GM20000 (cell line): ENCODE data around the gene MDGA2.

Source experiments
- DNase-seq: peaks from one replicate; pipeline ENCODE4 v3.0.0; 2012; ENCODE audit warnings: low spot score
- TF ChIP-seq, protein P1 (sequence below): IDR thresholded peaks from 2 replicates; pipeline ENCODE4 v1.5.1; 2012; ENCODE audit warnings: mild to moderate bottlenecking, control low read depth; ENCODE audit errors: extremely low read depth, missing control alignments

The MDGA2 gene

DNA sequence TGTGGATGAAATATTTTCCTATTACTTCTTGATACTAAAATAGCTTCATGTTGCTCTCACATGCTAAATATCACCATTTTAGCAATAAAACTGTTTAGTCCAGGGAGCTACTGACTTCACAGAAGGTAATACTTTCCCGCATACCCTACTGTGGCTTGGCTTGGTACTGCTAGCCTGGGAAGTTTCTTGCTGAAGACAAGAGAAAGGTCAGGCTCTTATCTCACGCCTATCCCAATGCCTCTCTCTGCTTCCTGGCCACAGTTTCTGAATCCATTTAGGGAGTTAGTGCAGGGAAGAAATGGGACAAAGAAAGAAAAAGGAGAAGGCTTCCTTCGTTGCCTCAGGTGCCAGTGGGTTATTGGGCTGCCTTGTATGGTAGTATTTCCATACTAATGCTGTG, 228.3 kb downstream of the MDGA2 start:
- no peak for DNase-seq
- TF ChIP-seq, protein P1, sequence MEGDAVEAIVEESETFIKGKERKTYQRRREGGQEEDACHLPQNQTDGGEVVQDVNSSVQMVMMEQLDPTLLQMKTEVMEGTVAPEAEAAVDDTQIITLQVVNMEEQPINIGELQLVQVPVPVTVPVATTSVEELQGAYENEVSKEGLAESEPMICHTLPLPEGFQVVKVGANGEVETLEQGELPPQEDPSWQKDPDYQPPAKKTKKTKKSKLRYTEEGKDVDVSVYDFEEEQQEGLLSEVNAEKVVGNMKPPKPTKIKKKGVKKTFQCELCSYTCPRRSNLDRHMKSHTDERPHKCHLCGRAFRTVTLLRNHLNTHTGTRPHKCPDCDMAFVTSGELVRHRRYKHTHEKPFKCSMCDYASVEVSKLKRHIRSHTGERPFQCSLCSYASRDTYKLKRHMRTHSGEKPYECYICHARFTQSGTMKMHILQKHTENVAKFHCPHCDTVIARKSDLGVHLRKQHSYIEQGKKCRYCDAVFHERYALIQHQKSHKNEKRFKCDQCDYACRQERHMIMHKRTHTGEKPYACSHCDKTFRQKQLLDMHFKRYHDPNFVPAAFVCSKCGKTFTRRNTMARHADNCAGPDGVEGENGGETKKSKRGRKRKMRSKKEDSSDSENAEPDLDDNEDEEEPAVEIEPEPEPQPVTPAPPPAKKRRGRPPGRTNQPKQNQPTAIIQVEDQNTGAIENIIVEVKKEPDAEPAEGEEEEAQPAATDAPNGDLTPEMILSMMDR: no peak

DNA sequence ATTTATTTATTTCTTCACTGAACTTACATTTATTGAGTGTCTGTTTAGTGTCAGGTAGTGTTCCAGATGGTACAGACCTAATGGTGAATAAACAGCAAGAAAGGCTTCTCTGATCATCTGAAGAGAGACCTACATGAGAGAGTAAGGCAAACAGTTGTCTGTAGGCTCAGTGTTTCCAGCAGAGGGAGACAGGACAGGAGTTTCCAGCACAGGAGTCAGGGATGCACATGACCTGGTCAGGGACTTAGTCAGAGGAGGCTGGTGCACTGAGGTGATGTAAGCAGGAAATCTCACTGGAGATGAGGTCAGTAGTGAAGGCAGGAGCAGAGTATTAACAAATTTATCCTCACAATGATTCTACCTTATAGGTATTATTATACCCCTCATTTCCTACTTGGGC, 233.2 kb downstream of the MDGA2 start:
- DNase-seq: no peak
- TF ChIP-seq, protein P1: no peak

DNA sequence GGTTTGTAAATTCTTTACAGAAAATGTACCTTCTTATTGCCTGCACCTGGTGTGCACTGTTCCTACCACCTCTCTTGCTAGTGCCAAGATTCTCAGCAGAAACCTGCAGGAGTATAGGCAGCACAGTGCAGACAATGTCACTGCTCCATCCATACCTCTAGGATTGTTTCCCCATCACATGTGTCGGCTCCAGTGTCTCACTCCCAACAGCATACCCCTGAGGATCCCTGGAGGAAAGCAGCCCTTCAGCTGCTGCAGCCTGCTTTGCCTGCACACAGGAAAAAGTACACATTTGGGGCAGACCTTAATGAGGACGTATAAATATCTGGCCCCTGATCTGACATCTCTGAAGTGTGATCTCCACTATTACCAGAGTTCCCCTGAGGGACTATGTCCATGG, 235.5 kb downstream of the MDGA2 start:
- TF ChIP-seq, protein P1: no peak
- DNase-seq: no peak

- no peak for DNase-seq
These were observed 236.7 kb downstream of the MDGA2 start for GRCh38 chr14:47438650-47439140.

DNA sequence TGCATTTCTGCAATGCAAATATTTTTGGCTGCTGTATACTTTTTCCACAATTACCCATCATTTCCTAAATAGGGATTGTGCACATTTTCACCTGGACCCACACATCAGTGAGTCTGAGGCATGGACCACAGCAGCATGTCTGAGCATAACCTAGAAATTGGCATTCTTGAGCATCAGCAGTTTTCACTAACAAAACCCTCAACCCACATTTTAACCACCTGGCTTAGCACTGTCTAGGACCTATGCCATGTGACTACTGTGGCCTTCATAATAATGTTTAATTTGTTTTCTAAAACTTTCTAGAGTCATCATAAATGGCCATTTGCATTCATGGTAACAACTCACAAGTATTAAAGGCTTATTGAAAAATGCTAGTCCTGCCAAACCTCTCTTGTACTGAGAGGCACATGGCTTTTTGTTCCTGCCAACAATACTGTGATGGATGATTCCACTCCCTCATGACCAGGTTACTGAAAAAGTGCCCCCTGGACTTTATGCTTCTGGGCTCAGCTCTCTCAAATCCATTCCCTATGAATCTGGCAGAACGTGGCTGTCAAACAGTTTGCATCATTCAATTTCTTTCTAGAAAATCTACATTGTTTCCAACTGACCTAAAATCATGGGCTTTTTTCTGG, 240.0 kb downstream of the MDGA2 start:
- TF ChIP-seq, protein P1: no peak
- no peak for DNase-seq

More at GRCh38 chr14:47438650-47439140, 236.7 kb downstream of the MDGA2 start:
- TF ChIP-seq, protein P1: no peak

GRCh38 chr14:47427629-47428028, 247.8 kb downstream of the MDGA2 start:
- TF ChIP-seq, protein P1: no peak
- no peak for DNase-seq

DNA sequence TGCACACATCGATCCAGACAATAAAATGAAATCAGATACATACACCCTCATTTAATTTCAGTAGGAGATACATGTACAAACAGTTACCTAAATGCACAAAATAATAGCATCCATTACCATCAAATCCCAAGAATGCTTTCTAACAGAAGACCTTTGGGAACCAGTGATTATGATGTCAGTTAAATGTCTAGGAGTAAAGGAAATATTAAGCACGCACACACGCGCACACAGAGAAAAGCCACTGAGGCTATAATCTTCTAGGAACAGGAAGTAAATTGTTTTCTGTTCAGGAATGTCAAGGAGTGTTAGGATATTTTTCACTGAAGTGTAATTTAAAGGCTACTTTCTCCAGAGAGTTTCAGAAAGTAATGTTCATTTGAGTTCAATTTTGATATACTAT, 250.1 kb downstream of the MDGA2 start:
- TF ChIP-seq, protein P1: no peak
- no peak for DNase-seq
